Neural cell (in vitro differentiated cells): Measurements from ENCODE around the gene CACNA1B. TPM values are rescaled to one million over a fixed set of nuclear protein-coding genes. Genes with fewer than 3 reads are reported as not detected.

ENCODE experiments used
- H2AFZ ChIP-seq: fragments of 200-600, 300-800 bp; sonication (generic), shearing (Covaris generic); 2 replicates; pipeline ENCODE4 v1.6.0; 2014; ENCODE audit warnings: low read depth, mild to moderate bottlenecking, antibody characterized with exemption, low read length, moderate library complexity
- H3F3A ChIP-seq: fragments of 200-600 bp; shearing (Covaris generic); 2 replicates; pipeline ENCODE4 v1.6.1; 2016; ENCODE audit warnings: mild to moderate bottlenecking, moderate library complexity, mixed read lengths, antibody characterized with exemption, low read length; ENCODE audit not compliant: insufficient read depth, poor library complexity, severe bottlenecking
- H3K27ac ChIP-seq: fragments of 200-600, 300-800 bp; sonication (generic), shearing (Covaris generic); 2 replicates; pipeline ENCODE4 v1.5.1; 2014; ENCODE audit warnings: mild to moderate bottlenecking, low read length, moderate library complexity
- H3K27me3 ChIP-seq: fragments of 300-800, 200-600 bp; sonication (generic), shearing (Covaris generic); 2 replicates; pipeline ENCODE4 v1.6.0; 2014; ENCODE audit warnings: mild to moderate bottlenecking, low read depth, low read length, moderate library complexity; ENCODE audit not compliant: insufficient read depth
- H3K36me3 ChIP-seq: fragments of 300-800, 200-600 bp; sonication (generic), shearing (Covaris generic); 2 replicates; pipeline ENCODE4 v1.5.1; 2014; ENCODE audit warnings: mild to moderate bottlenecking, antibody characterized with exemption, low read length, moderate library complexity; ENCODE audit not compliant: insufficient read depth
- H3K4me2 ChIP-seq: fragments of 300-800, 200-600 bp; sonication (generic), shearing (Covaris generic); 2 replicates; pipeline ENCODE4 v1.6.0; 2014; ENCODE audit warnings: mild to moderate bottlenecking, low read length
- H3K4me3 ChIP-seq: fragments of 300-800, 200-600 bp; sonication (generic), shearing (Covaris generic); 2 replicates; pipeline ENCODE4 v1.5.1; 2014; ENCODE audit warnings: mild to moderate bottlenecking, low read length, moderate library complexity
- H3K79me2 ChIP-seq: fragments of 200-600 bp; shearing (Covaris generic); replicated peaks from 2 replicates; pipeline ENCODE4 v1.6.0; 2014; ENCODE audit warnings: mild to moderate bottlenecking, low read length, moderate library complexity; ENCODE audit not compliant: insufficient read depth
- H3K9ac ChIP-seq: fragments of 300-800, 200-600 bp; sonication (generic), shearing (Covaris generic); 2 replicates; pipeline ENCODE4 v1.6.1; 2016; ENCODE audit warnings: mild to moderate bottlenecking, low read length, mixed read lengths
- H3K9me2 ChIP-seq: fragments of 200-600 bp; shearing (Covaris generic); 2 replicates; pipeline ENCODE4 v1.6.1; 2016; ENCODE audit warnings: mild to moderate bottlenecking, low read length, mixed read lengths; ENCODE audit not compliant: insufficient read depth
- H3K9me3 ChIP-seq: fragments of 200-600, 300-800 bp; sonication (generic), shearing (Covaris generic); 2 replicates; pipeline ENCODE4 v1.6.1; 2016; ENCODE audit warnings: mild to moderate bottlenecking, mixed run types, low read length, moderate library complexity, mixed read lengths
- H4K20me1 ChIP-seq: fragments of 200-600 bp; shearing (Covaris generic); 2 replicates; pipeline ENCODE4 v1.6.1; 2016; ENCODE audit warnings: mild to moderate bottlenecking, mixed run types; ENCODE audit not compliant: insufficient read depth
- CTCF ChIP-seq: fragments of 450-650 bp; IDR thresholded peaks from 2 replicates; pipeline ENCODE4 v1.5.1; 2014; ENCODE audit warnings: antibody characterized with exemption, mild to moderate bottlenecking, moderate library complexity; ENCODE audit not compliant: poor library complexity, severe bottlenecking
- EP300 ChIP-seq: fragments of 450-650 bp; conservative IDR thresholded peaks from 2 replicates; pipeline ENCODE4 v1.6.1; 2014; ENCODE audit warnings: antibody characterized with exemption, mild to moderate bottlenecking, moderate library complexity; ENCODE audit not compliant: poor library complexity, severe bottlenecking
- EZH2 ChIP-seq: fragments of 200-600, 300-800 bp; shearing (Covaris generic), sonication (generic); IDR thresholded peaks from 2 replicates; pipeline ENCODE4 v1.6.1; 2014; ENCODE audit warnings: antibody characterized with exemption, low read length, borderline replicate concordance, mild to moderate bottlenecking; ENCODE audit not compliant: insufficient read depth, poor library complexity, severe bottlenecking
- MXI1 ChIP-seq: fragments of 450-650 bp; conservative IDR thresholded peaks from 2 replicates; pipeline ENCODE4 v1.6.1; 2014; ENCODE audit warnings: antibody characterized with exemption, mild to moderate bottlenecking; ENCODE audit not compliant: poor library complexity, severe bottlenecking
- POLR2AphosphoS5 ChIP-seq: IDR thresholded peaks from 2 replicates; pipeline ENCODE4 v1.6.1; 2012
- RAD21 ChIP-seq: fragments of 450-650 bp; conservative IDR thresholded peaks from 2 replicates; pipeline ENCODE4 v1.6.1; 2014; ENCODE audit warnings: antibody characterized with exemption, mild to moderate bottlenecking, moderate library complexity
- REST ChIP-seq: IDR thresholded peaks from 2 replicates; pipeline ENCODE4 v1.6.1; 2012; ENCODE audit warnings: borderline replicate concordance
- SMC3 ChIP-seq: fragments of 450-650 bp; conservative IDR thresholded peaks from 2 replicates; pipeline ENCODE4 v1.6.1; 2014; ENCODE audit warnings: antibody characterized with exemption, mild to moderate bottlenecking, moderate library complexity; ENCODE audit not compliant: poor library complexity
- TAF1 ChIP-seq: IDR thresholded peaks from 2 replicates; pipeline ENCODE4 v1.6.1; 2012; ENCODE audit warnings: low read depth
- polyA plus RNA-seq: library from polyadenylated mRNA; depleted of rRNA; stranded (reverse); fragments of >200 nt; gene quantifications from 2 replicates; pipeline ENCODE4 v1.2.3, GENCODE V29; 2014

Gene CACNA1B
- polyA plus RNA-seq, 1 donor from 2014 or later: 5.8 TPM

- Histone ChIP-seq H3K9ac (no peak overlapping the region), H3K36me3 (no peaks in the 10 kb centered on the region), H2AFZ (no peak overlapping the region), H4K20me1 (no peaks in the 10 kb centered on the region), H3K27me3 (peaks cover 22% of the 10 kb centered on the region), H3K9me2 (no peaks in the 10 kb centered on the region), H3K27ac (no peak overlapping the region), H3K4me3 (no peak overlapping the region), H3F3A (no peaks in the 10 kb centered on the region), H3K9me3 (no peaks in the 10 kb centered on the region), H3K4me2 (no peak overlapping the region), H3K79me2 (no peaks in the 10 kb centered on the region)
- TF ChIP-seq REST (no peak), MXI1 (no peak), EP300 (no peak), EZH2 (no peak), TAF1 (no peak)
Observed at GRCh38 chr9:138024131-138024530, 146.5 kb downstream of the CACNA1B start.

DNA sequence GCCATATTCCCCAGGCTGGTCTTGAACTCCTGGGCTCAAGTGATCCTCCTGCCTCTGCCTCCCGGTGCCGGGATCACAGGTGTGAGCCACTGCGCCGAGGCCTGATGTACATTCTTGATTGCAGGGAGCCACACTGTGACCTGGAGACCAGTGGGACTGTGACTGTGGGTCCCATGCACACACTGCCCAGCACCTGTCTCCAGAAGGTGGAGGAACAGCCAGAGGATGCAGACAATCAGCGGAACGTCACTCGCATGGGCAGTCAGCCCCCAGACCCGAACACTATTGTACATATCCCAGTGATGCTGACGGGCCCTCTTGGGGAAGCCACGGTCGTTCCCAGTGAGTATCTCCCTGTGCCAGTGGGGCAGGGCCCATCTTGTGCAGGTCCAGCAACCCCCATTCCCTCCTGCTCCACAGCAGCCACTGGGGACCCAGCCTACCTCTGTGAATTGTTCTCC is 147.3 kb downstream of the CACNA1B start:
- Histone ChIP-seq H4K20me1 (no peaks in the 10 kb centered on the region), H3K27ac (no peak overlapping the region), H3K79me2 (no peaks in the 10 kb centered on the region), H3K4me2 (no peak overlapping the region), H3F3A (no peaks in the 10 kb centered on the region), H3K9me2 (no peaks in the 10 kb centered on the region), H3K27me3 (peaks cover 22% of the 10 kb centered on the region), H3K36me3 (no peaks in the 10 kb centered on the region), H3K9ac (no peak overlapping the region), H3K9me3 (no peaks in the 10 kb centered on the region), H3K4me3 (no peak overlapping the region), H2AFZ (no peak overlapping the region)
- TF ChIP-seq REST (no peak), MXI1 (no peak), SMC3 (no peak), EZH2 (no peak), EP300 (no peak), TAF1 (no peak), POLR2AphosphoS5 (no peak), CTCF (no peak), RAD21 (no peak)
